Lower lobe of right lung (tissue), 2 donors: Measurements from ENCODE around the gene CAPZB. TPM values are rescaled to one million over a fixed set of nuclear protein-coding genes. Genes with fewer than 3 reads are reported as not detected.

ENCODE experiments used
- ATAC-seq, 2 donors: fragments of 200-7000 bp; cut with Tn5 transposase; one replicate each; pipeline ENCODE4 v1.9.1; 2020 to 2022; ENCODE audit warnings: mild to moderate bottlenecking in 2 of 2, moderate library complexity in 2 of 2
- DNase-seq: peaks from one replicate; pipeline ENCODE4 v3.0.0-alpha.2; 2020
- H3K27ac ChIP-seq: fragments of 200-600 bp; one replicate; pipeline ENCODE4 v1.8.0; 2022
- H3K27me3 ChIP-seq: fragments of 200-600 bp; one replicate; pipeline ENCODE4 v1.8.0; 2022; ENCODE audit warnings: low read depth
- H3K36me3 ChIP-seq: fragments of 200-600 bp; one replicate; pipeline ENCODE4 v1.8.0; 2022; ENCODE audit warnings: mild to moderate bottlenecking
- H3K4me1 ChIP-seq: fragments of 200-600 bp; one replicate; pipeline ENCODE4 v1.8.0; 2022
- H3K4me3 ChIP-seq: fragments of 200-600 bp; one replicate; pipeline ENCODE4 v1.8.0; 2022; ENCODE audit warnings: mild to moderate bottlenecking
- H3K9me3 ChIP-seq: fragments of 200-600 bp; one replicate; pipeline ENCODE4 v1.8.0; 2022
- intact Hi-C: fragments of 100-400 bp; cut with DNase I; formaldehyde crosslinking; loops from one replicate; pipeline ENCODE4 v1.11.0; 2022
- total RNA-seq: library from RNA; stranded (reverse); fragmentation: NEBNext Ultra II Directional; extraction: Animal tissue kit (Norgen Biotek cat#: 25700); gene quantifications from one replicate; pipeline ENCODE4 v1.2.1, GENCODE V29; 2021
- TF ChIP-seq, protein P1 (sequence below): fragments of 200-600 bp; IDR thresholded peaks from one replicate; pipeline ENCODE4 v1.8.0; 2022; ENCODE audit warnings: antibody characterized with exemption, mild to moderate bottlenecking
- donor health status: DM: no; HTN: yes; CAD: no; lungs with severe emphysema.

Gene CAPZB
- total RNA-seq, 1 donor from 2014 or later, result 236 TPM

DNA sequence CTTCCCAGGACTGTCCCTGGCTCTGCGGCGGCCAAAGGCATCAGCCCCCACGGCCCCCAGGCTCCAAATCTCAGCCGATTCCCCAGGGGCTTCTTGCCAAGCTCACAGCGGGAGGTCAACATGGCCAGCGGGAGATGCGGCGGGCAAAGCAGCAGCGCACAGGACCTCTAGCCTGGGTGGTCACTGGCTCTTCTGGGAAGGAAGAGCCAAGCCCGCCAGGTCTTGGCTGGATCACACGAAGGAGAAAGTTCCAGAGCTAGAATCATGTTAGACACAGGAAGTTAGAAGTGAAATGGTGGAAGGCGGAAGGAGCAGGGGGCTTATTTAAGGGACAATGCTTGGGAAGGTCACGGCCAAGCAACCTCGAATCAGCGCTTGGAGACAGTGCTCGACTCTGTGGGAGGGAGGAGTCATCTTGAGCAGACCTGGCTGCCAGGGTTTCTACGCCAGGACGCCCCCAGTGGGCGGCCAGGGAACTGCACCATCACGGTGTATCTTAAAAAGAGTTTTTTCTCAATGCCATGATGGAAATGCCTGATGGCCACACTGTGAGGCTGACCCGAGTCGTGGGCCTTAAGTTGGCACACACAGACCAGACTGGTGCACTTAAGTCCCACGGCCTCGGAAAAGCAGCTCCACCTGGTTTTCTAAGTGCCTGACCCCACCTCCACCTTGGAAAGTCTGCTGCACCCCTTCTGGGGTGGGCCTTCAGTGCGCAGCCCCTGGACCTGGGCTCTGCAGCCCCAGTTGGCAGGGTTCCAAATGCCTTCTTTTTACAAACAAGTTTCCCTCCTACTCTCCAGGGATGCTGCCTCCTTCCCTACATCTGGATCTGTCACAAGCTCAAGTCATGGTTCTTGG, 143.9 kb downstream of the CAPZB start:
- peaks cover 4% of the 10 kb centered on the region for H3K4me1 ChIP-seq
- H3K27ac ChIP-seq, result peak overlapping the region; percentile 11
- no peaks in the 10 kb centered on the region for H3K27me3 ChIP-seq
- peak; percentile 74 for DNase-seq
- H3K4me3 ChIP-seq, result no peak overlapping the region
- H3K36me3 ChIP-seq, result peaks cover 73% of the 10 kb centered on the region
- ATAC-seq, result peak; percentile 63 to 83
- TF ChIP-seq, protein P1, sequence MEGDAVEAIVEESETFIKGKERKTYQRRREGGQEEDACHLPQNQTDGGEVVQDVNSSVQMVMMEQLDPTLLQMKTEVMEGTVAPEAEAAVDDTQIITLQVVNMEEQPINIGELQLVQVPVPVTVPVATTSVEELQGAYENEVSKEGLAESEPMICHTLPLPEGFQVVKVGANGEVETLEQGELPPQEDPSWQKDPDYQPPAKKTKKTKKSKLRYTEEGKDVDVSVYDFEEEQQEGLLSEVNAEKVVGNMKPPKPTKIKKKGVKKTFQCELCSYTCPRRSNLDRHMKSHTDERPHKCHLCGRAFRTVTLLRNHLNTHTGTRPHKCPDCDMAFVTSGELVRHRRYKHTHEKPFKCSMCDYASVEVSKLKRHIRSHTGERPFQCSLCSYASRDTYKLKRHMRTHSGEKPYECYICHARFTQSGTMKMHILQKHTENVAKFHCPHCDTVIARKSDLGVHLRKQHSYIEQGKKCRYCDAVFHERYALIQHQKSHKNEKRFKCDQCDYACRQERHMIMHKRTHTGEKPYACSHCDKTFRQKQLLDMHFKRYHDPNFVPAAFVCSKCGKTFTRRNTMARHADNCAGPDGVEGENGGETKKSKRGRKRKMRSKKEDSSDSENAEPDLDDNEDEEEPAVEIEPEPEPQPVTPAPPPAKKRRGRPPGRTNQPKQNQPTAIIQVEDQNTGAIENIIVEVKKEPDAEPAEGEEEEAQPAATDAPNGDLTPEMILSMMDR, result peak; percentile 85
- intact Hi-C loops, result no loop called here
- no peaks in the 10 kb centered on the region for H3K9me3 ChIP-seq

DNA sequence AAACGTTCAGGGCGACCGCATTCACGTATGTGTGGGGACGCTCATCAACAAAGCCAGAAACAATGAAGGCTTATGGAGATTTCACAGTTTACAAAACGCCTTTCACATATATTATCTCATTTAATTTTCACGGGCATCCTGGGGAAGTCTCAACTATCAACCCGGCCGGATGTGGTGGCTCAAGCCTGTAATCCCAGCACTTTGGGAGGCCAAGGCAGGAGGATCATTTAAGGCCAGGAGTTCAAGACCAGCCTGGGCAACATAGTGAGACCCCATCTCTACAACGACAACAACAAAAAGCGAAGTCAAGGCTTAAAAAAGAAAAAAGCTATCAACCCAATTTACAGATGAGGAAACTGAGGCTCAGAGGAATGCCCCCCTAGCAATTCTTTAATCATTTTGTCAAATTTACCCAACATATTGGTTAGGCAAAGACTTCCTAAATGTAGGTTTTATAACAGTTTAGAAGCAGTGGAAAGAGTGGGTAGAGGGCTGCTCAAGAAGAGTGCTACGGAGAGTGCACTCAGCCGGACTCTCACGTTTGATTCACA, 144.9 kb downstream of the CAPZB start:
- TF ChIP-seq, protein P1, result no peak
- Histone ChIP-seq H3K9me3 (no peaks in the 10 kb centered on the region), H3K27ac (no peak overlapping the region), H3K4me1 (peaks cover 4% of the 10 kb centered on the region), H3K27me3 (no peaks in the 10 kb centered on the region), H3K36me3 (peaks cover 70% of the 10 kb centered on the region), H3K4me3 (no peak overlapping the region)
- ATAC-seq, result no peak
- intact Hi-C loops, result no loop called here
- no peak for DNase-seq

DNA sequence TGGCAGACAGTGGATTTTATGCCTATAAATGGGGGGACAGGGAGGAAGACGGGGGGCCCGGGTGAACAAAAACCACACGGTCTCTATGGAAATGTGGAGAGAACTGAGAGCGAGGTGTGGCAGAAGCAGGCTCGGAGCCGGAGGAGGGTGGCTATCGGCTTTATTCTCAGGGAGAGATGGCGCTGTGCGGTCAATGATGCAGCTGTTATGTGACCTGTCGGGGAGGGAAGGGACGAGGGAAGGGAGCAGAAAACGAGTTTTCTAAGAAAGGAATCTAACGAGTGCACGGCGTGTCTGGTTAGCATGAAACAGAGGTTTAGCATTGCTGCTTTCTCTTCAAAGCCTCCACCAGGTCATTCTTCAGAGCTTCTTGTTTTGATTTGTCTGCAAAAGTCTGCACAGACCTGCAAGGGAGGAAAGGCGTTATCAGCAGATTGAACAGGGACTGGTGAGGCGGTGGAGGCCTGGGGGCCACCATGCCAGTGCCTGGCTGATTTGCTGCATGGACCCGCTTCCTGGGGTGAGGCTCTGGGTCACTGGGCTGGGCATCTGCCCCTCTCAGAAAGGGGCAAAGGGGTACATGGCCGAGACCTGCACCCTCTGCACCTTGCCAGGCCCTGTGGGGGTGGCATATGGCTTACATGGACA, 146.0 kb downstream of the CAPZB start:
- TF ChIP-seq, protein P1, result no peak
- Histone ChIP-seq H3K27me3 (no peaks in the 10 kb centered on the region), H3K36me3 (peaks cover 59% of the 10 kb centered on the region), H3K27ac (no peak overlapping the region), H3K4me1 (no peaks in the 10 kb centered on the region), H3K9me3 (no peaks in the 10 kb centered on the region), H3K4me3 (no peak overlapping the region)
- DNase-seq, result no peak
- intact Hi-C loops, result no loop called here
- no peak for ATAC-seq

DNA sequence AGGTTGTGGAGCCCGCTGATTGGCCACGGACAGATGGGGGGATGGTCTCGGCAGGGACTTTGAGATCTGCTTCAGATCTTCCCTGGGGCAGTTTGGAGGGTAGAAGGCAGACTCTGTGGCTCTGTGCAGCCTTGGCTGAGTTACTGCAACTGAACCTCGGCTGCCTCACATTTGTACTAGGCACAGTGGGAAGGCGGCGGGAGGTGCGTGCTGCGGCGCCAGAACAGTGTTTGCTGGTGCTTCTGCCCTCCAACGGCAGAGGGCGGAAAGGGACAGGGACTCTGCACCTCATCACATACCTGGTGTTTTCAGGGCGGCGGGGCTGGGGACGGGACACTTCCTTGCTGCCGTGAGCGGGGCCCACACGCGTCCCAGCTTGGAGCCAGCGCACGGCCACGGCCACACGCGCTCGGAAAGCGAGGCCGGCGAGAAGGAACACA, 147.0 kb downstream of the CAPZB start:
- Histone ChIP-seq H3K27me3 (no peaks in the 10 kb centered on the region), H3K4me3 (no peak overlapping the region), H3K27ac (no peak overlapping the region), H3K9me3 (no peaks in the 10 kb centered on the region), H3K4me1 (no peaks in the 10 kb centered on the region), H3K36me3 (peaks cover 49% of the 10 kb centered on the region)
- no peak for ATAC-seq
- intact Hi-C loops, result no loop called here
- no peak for DNase-seq
- TF ChIP-seq, protein P1, result no peak

DNA sequence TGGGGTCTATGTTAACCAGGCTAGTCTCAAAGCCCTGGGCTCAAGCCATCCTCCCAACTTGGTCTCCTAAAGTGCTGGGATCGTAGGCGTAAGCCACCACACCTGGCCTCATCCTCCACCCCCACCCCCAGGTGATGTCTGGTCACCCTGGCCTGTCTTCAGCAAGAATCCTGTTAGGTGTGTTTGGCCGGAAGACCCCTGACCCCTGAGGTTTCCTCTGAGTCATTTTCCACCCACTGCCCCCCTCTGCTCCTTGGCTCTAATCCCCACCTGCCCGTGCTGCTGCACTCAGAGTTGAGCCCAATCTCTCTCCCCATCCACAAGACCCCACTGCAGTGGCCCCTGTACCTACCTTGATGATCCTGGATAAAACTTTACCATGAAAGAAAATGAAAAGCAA, 148.1 kb downstream of the CAPZB start:
- intact Hi-C loops, result no loop called here
- Histone ChIP-seq H3K4me1 (no peaks in the 10 kb centered on the region), H3K9me3 (no peaks in the 10 kb centered on the region), H3K27ac (no peak overlapping the region), H3K4me3 (no peak overlapping the region), H3K36me3 (peaks cover 39% of the 10 kb centered on the region), H3K27me3 (no peaks in the 10 kb centered on the region)
- DNase-seq (no peak), ATAC-seq (no peak)
- TF ChIP-seq, protein P1, result no peak
